PFSK-1 (cell line): Measurements from ENCODE around the gene INTS14.

Experiments used
- TAF1 ChIP-seq: IDR thresholded peaks from 2 replicates; pipeline ENCODE4 v1.6.1; 2012; ENCODE audit warnings: low read length, control low read depth, borderline replicate concordance; ENCODE audit not compliant: insufficient read depth
- TF ChIP-seq, protein P1 (sequence below), 2 experiments: IDR thresholded peaks; 2 replicates each; pipeline versions ENCODE4 v1.6.1 to v1.8.0; 2011 to 2012; ENCODE audit warnings: low read depth in 2 of 2, low read length in 2 of 2, control low read depth in 1 of 2, inconsistent platforms in 1 of 2, mild to moderate bottlenecking in 1 of 2, moderate library complexity in 1 of 2; ENCODE audit not compliant: insufficient read depth in 1 of 2

DNA sequence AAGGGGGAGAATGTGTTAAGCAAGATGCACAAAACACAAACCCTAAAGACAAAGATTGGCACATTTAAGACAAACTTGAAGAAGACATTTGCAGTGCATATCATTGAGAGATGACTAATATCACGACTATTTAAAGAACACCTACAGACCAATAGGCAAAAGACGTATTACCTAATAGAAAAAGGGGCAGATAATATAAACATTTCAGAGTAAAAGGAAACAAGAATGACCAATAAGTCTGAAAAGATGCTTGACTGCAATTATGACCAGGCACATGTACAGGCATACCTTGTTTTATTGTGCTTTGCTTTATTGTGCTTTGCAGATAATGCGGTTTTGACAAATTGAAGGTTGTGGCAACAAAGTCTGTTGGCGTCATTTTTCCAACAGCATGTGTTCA, 75.7 kb downstream of the INTS14 start:
- TF ChIP-seq TAF1 = no peak
- TF ChIP-seq, protein P1, sequence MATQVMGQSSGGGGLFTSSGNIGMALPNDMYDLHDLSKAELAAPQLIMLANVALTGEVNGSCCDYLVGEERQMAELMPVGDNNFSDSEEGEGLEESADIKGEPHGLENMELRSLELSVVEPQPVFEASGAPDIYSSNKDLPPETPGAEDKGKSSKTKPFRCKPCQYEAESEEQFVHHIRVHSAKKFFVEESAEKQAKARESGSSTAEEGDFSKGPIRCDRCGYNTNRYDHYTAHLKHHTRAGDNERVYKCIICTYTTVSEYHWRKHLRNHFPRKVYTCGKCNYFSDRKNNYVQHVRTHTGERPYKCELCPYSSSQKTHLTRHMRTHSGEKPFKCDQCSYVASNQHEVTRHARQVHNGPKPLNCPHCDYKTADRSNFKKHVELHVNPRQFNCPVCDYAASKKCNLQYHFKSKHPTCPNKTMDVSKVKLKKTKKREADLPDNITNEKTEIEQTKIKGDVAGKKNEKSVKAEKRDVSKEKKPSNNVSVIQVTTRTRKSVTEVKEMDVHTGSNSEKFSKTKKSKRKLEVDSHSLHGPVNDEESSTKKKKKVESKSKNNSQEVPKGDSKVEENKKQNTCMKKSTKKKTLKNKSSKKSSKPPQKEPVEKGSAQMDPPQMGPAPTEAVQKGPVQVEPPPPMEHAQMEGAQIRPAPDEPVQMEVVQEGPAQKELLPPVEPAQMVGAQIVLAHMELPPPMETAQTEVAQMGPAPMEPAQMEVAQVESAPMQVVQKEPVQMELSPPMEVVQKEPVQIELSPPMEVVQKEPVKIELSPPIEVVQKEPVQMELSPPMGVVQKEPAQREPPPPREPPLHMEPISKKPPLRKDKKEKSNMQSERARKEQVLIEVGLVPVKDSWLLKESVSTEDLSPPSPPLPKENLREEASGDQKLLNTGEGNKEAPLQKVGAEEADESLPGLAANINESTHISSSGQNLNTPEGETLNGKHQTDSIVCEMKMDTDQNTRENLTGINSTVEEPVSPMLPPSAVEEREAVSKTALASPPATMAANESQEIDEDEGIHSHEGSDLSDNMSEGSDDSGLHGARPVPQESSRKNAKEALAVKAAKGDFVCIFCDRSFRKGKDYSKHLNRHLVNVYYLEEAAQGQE (IDR thresholded peaks at IDR 0.05; ENCODE audit: insufficient read depth in 1 of 2, low read depth in 2 of 2, low read length in 2 of 2) = no peak
